K562 (cell line): Measurements from ENCODE around the gene CDCP1. TPM values are rescaled to one million over a fixed set of nuclear protein-coding genes. Genes with fewer than 3 reads are reported as not detected.

Source experiments
- ATF1 ChIP-seq, 2 experiments: fragments of 450-650 bp in 1 of 2; IDR thresholded peaks; 2 replicates each; pipeline ENCODE4 v1.6.1; 2016; ENCODE audit warnings: missing compliant biosample characterization in 1 of 2, missing genetic modification characterization in 1 of 2
- NELFE ChIP-seq: IDR thresholded peaks from 2 replicates; pipeline ENCODE4 v1.6.1; 2011; ENCODE audit warnings: mild to moderate bottlenecking; ENCODE audit not compliant: insufficient read depth, insufficient read length
- POLR2AphosphoS2 ChIP-seq: IDR thresholded peaks from 2 replicates; pipeline ENCODE4 v1.6.1; 2012; ENCODE audit warnings: low read length, improper control_type of control experiment
- REST ChIP-seq, 2 experiments: fragments of 450-650 bp; formaldehyde crosslinking in 1 of 2; IDR thresholded peaks; 2 replicates each; pipeline versions ENCODE4 v1.4.0 to v1.6.1; 2014 to 2020; ENCODE audit warnings: mild to moderate bottlenecking in 2 of 2, borderline replicate concordance in 1 of 2, low read depth in 1 of 2
- TCF3 ChIP-seq: sonication (generic); formaldehyde crosslinking; IDR thresholded peaks from 2 replicates; pipeline ENCODE4 v1.4.0; 2020; ENCODE audit warnings: mild to moderate bottlenecking, missing genetic modification reagents
- ZFP91 ChIP-seq: sonication (generic); formaldehyde crosslinking; IDR thresholded peaks from 2 replicates; pipeline ENCODE4 v1.8.0; 2022; ENCODE audit warnings: mild to moderate bottlenecking, missing genetic modification reagents
- polyA plus RNA-seq, 8 experiments: library from polyadenylated mRNA; depleted of rRNA in 4 of 8; stranded (reverse) in 5 of 8; unstranded in 3 of 8; fragments of >200 nt; fragmentation: Nextera tagmentation in 2 of 8; fragmentation: Illumina TruSeq in 1 of 8; extraction: Ambion mirVana in 2 of 8; extraction: Trizol in 1 of 8; gene quantifications; 2 replicates each; pipeline versions ENCODE4 v1.2.1 to v1.2.3, GENCODE V29; 2011 to 2014; ENCODE audit warnings: inconsistent platforms in 1 of 8, missing spikeins in 1 of 8
- total RNA-seq, 7 experiments: library from RNA; depleted of rRNA in 6 of 7; stranded (reverse); fragments of >200 nt in 6 of 7; fragmentation: Illumina TruSeq in 2 of 7; extraction: Trizol in 2 of 7; gene quantifications; 2 replicates each; pipeline versions ENCODE4 v1.2.1 to v1.2.3, GENCODE V29; 2011 to 2021; ENCODE audit warnings: low replicate concordance in 1 of 7
- TF ChIP-seq, protein P1 (sequence below): fragments of 250-450 bp; sonication (Bioruptor Pico); IDR thresholded peaks from 2 replicates; pipeline ENCODE4 v1.4.0; 2020; ENCODE audit warnings: mild to moderate bottlenecking
- TF ChIP-seq, protein P2 (sequence below): sonication (generic); formaldehyde crosslinking; IDR thresholded peaks from 2 replicates; pipeline ENCODE4 v1.8.1; 2023; ENCODE audit warnings: mild to moderate bottlenecking, missing genetic modification reagents
- TF ChIP-seq, protein P3 (sequence below): fragments of 250-450 bp; sonication (Bioruptor Pico); IDR thresholded peaks from 2 replicates; pipeline ENCODE4 v1.5.0; 2022; ENCODE audit warnings: mild to moderate bottlenecking

Gene CDCP1
- total and polyA plus RNA-seq, 9 of the 15 experiments (the other 6 are each of a cell fraction or from before 2014, with no cell fraction given): 3.9 to 16.4 (median 5.2) TPM

DNA sequence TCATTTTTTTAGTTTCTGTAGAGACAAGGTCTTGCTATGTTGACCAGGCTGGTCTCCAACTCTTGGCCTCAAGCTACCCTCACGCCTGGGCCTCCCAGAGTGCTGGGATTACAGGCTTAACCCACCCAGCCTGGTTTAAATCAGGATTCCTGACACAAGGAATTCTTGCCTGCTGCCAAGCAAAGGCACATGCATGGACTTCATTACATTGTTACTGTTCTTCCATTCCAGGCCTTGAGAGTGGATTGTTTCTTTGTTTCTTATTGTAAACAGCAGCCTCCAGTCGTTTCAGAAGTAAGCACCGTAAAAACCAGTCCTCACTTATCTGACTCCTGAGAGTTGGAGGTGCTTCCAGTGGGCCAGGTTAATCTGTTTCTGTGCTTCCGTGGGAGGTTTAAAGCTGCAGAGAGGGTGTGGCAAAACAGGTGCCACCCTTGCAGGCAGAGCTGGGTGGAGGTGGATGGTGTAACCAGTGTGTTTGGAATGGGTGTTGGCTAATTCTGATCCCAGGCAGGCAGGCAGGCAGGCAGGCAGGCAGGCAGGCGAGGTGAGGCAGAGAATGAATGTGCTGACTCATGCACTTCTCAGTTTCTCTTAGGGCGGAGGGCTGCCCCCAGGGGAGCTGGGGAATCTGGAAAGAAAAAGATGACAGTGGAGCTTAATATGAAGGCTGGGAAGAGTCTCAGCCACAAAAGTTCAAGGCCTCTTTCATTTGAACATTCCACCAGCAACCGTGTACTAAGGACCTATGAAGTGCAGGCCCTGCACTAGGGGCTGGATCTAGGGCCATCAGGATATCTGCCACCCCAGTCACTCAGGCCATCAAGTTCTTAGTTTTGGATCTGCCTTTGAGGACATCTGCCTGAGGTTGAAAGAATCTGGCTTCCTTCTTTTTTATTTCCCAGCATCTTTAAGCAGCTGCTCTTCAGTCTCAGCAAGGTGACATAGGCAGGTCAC is 37.0 kb upstream of the CDCP1 start (continued):
- TF ChIP-seq REST (IDR thresholded peaks at IDR 0.05; ENCODE audit: borderline replicate concordance): no peak
- no peak for TF ChIP-seq REST (CRISPR knock-in tag; IDR thresholded peaks at IDR 0.05; ENCODE audit: low read depth)
- TF ChIP-seq POLR2AphosphoS2: no peak
- TF ChIP-seq, protein P1, sequence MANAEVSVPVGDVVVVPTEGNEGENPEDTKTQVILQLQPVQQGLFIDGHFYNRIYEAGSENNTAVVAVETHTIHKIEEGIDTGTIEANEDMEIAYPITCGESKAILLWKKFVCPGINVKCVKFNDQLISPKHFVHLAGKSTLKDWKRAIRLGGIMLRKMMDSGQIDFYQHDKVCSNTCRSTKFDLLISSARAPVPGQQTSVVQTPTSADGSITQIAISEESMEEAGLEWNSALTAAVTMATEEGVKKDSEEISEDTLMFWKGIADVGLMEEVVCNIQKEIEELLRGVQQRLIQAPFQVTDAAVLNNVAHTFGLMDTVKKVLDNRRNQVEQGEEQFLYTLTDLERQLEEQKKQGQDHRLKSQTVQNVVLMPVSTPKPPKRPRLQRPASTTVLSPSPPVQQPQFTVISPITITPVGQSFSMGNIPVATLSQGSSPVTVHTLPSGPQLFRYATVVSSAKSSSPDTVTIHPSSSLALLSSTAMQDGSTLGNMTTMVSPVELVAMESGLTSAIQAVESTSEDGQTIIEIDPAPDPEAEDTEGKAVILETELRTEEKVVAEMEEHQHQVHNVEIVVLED (CRISPR knock-in tag): no peak
- no peak for TF ChIP-seq ZFP91 (CRISPR knock-in tag)
- TF ChIP-seq, protein P2, sequence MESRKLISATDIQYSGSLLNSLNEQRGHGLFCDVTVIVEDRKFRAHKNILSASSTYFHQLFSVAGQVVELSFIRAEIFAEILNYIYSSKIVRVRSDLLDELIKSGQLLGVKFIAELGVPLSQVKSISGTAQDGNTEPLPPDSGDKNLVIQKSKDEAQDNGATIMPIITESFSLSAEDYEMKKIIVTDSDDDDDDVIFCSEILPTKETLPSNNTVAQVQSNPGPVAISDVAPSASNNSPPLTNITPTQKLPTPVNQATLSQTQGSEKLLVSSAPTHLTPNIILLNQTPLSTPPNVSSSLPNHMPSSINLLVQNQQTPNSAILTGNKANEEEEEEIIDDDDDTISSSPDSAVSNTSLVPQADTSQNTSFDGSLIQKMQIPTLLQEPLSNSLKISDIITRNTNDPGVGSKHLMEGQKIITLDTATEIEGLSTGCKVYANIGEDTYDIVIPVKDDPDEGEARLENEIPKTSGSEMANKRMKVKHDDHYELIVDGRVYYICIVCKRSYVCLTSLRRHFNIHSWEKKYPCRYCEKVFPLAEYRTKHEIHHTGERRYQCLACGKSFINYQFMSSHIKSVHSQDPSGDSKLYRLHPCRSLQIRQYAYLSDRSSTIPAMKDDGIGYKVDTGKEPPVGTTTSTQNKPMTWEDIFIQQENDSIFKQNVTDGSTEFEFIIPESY (CRISPR knock-in tag): no peak
- TF ChIP-seq, protein P3, sequence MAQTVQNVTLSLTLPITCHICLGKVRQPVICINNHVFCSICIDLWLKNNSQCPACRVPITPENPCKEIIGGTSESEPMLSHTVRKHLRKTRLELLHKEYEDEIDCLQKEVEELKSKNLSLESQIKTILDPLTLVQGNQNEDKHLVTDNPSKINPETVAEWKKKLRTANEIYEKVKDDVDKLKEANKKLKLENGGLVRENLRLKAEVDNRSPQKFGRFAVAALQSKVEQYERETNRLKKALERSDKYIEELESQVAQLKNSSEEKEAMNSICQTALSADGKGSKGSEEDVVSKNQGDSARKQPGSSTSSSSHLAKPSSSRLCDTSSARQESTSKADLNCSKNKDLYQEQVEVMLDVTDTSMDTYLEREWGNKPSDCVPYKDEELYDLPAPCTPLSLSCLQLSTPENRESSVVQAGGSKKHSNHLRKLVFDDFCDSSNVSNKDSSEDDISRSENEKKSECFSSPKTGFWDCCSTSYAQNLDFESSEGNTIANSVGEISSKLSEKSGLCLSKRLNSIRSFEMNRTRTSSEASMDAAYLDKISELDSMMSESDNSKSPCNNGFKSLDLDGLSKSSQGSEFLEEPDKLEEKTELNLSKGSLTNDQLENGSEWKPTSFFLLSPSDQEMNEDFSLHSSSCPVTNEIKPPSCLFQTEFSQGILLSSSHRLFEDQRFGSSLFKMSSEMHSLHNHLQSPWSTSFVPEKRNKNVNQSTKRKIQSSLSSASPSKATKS (CRISPR knock-in tag): no peak
- TF ChIP-seq TCF3 (CRISPR knock-in tag): no peak
- TF ChIP-seq NELFE: no peak
- no peak for TF ChIP-seq ATF1 (CRISPR knock-in tag; IDR thresholded peaks at IDR 0.05)
- peak; percentile 22; the same call in 1 of the 2 replicates for TF ChIP-seq ATF1 (tag; IDR thresholded peaks at IDR 0.05)
